Ramos (cell line): Measurements from ENCODE around the gene ARHGEF1.
"Not testable (repeated sequence)": the region's sequence is repeated elsewhere in the genome, so short reads cannot be mapped to it uniquely, and the experiment has no call there.

Experiments used
- in situ Hi-C: fragments of 300-500 bp; cut with MboI; formaldehyde crosslinking; loops from one replicate; pipeline ENCODE4 v1.14.3; 2022; ENCODE audit warnings: low sequenced_read_pairs; ENCODE audit not compliant: unreplicated experiment

Gene ARHGEF1

DNA sequence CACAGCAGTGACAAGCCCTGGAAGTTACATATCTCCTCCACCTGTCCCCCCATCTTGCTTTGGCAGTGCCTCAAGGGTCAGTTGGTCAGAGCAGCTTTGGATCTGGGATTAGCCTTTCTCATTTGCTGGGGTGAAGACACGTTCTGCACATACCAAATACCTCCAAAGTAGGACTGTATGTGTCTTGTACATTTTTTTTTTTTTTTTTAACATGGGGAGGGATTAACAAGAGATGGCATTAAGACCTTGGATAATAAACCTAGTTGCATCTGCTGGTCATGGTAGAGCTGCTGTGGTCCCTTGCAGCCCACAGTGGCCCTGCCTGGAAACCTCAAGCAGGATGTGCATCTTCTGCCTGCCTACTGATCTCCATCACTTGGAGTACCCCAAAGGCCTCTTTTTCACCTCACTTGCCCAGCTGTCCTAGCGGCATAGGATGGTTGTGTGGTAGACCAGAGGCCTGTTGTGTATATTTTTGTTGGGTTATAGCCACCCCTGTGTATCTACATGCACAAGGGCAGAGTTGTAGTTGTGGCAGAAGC, 20.5 kb upstream of the ARHGEF1 start:
- in situ Hi-C loops, result no loop called here

DNA sequence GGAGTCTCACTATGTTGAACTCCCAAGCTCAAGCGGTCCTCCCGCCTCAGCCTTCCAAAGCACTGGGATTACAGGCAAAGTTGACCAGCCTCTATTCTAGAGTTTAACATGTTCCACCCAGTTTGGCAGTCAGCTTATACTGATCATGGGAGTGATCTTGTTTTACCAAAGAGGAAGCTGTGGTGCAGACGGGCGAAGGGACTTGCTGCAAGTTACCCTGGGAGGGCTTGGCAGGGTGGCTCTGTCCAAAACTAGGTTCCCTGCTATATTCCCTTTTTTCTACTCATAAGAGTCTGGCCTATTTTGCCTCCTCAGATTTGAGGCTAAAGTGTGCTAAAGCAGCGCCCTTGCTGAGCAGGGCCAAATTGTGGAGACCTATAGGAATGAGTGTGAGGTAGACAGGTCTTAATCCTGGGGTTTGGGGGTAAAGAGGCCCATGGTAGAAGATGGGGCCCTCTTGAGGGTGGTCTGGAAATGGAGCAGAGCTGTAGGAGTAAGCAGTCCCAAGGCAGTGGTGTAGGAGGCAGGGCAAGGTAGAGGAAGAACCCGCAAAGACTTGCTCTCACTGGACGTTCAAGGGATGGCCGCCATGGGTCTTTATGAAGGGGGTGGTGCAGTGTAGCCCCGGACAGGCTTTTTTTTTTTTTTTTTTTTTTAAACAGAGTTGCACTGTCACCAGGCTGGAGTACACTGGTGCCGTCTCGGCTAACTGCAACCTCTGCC, 19.6 kb upstream of the ARHGEF1 start:
- in situ Hi-C loops, result no loop called here

DNA sequence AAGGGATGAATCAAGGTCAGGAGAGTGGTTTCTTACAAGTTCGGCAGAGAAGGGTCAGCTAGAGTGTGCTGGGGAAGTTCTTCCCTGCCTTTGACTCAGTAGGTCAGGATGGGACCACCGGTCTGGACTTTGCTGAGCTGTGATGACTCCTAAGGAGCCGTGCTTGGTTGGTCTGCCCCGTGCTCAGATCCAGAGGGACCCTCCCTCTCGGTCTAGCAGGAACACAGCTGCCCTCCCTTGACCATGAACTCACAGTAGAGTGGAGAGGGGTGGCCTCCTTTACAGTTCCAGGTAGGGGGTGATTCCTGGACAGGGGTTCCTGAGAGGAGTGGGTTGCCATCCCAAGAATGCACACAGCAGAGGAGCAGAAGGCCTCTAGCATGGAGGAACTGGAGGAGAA, 18.6 kb upstream of the ARHGEF1 start:
- in situ Hi-C loops, result no loop called here

DNA sequence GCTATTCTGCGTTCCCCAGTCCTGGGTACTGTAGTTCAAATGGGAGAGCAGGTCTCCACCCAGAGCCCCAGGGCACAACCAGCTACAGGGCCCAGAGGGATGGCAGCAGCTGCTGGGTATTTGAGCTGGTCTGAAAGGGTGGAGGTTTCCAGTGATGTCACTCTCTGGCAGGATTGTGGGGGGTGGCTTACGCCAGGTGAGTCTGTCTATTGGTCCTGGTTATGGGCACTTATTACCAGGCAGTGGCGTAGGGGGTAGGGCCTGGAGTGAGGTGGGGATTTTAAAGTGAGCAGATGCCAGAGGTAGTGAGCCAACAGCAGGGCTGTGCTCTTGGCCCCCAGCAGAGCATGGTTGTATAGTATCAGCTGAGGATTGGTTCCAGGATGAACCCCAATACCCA, 16.7 kb upstream of the ARHGEF1 start:
- in situ Hi-C loops, result no loop called here

DNA sequence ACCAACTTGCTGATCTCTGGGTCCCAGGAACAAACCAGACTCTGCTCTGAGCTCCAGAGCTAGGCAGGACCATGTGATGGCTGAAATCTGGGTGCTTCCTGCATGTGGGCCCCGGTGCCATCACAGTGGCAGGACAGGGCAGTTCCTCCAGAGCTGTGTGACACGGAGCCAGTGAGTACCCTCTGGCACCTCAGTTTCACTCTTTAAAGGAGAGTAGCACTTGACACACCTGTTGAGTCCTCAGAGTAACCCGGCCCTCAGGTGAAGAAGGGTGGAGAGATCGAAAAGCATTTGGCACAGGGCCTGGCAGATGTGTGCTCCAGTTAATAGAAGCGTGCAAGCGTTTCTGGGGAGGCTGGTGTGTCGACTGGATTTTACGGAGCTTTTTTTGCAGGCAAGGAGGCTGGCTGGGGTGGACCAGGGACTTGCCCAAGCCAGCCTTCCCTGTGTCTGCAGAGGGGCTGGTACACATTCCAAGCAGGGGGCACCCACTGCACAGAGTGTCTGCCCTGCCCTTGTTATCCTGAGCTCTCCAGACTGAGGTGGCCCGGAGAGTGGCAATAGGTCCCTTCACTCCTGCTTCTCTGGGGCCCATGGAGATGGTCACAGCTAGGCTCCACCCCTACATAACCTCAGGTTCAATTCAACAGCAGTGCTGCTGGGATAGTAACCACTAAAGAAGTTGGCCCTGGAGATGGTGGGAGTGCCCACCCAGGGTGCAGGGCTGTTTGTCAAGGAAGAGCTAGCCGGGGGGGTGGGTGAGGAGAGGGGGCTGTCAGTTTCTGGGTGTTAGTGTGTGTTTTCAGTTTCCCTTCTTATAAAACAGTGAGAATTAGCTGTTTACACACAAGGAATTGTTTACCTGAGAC, 14.6 kb upstream of the ARHGEF1 start:
- in situ Hi-C loops, result no loop called here

DNA sequence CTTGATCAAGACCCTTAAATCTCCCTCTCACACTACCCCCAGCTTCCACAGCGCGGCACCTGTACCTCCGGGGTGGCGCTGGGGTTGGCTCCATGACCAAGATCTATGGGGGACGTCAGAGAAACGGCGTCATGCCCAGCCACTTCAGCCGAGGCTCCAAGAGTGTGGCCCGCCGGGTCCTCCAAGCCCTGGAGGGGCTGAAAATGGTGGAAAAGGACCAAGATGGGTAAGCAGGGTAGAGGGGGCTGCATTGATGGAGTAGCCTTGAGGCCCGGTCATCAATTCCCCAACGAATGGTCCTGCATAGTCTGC, 14.0 kb upstream of the ARHGEF1 start:
- in situ Hi-C loops, result no loop called here

DNA sequence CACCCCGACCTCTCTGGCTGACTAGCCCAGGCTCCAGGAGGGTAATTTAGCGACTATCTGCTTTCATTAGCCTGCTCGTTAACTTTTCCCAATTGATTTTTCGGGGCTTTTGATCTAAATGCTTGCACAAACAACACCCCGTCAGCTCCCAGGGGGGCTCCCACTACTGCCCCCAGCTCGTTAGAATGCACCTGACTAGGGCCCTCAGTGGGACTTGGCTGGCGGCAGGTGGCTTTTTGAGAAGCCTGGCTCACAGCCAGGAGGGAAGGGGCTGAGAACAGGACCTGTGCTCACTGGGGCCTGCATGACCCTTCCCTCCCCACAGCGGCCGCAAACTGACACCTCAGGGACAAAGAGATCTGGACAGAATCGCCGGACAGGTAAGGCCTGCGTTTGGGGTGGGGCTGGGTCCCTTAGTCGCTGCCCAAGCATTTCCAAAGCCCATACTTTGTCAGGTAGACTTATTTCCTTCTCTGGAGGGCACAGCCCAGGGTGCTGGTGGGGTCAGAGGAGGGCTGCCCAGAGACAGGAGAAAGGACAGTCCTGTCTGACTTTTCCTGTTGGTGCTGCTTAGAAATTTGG, 13.5 kb upstream of the ARHGEF1 start:
- in situ Hi-C loops, result no loop called here

DNA sequence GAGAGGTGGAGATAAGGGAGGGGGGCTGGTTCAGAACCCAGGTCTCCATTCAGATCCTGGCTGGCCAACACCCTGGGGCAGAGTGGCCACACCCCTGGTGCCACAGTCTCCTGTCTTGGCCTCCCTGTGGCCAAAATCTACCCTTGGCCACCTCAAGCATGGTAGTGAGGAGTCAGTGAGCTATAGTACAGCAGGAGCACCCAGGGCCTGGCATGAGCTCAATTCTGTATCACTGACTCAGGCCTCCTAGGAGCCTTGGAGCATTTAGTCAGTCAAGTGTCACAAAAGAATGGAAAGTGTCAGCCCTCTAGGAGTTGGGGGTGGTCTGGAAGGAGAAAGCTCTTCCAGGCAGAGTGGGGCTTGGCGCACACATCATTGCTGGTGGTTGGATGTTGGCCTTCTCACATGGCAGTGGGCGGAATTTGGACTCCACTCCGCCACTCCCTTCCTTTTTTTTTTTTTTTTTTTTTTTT, 12.5 kb upstream of the ARHGEF1 start:
- in situ Hi-C loops, result loop anchor here (5.0 kb wide), 1 partner anchor 77 kb away; no protein-coding TSS in a partner anchor

DNA sequence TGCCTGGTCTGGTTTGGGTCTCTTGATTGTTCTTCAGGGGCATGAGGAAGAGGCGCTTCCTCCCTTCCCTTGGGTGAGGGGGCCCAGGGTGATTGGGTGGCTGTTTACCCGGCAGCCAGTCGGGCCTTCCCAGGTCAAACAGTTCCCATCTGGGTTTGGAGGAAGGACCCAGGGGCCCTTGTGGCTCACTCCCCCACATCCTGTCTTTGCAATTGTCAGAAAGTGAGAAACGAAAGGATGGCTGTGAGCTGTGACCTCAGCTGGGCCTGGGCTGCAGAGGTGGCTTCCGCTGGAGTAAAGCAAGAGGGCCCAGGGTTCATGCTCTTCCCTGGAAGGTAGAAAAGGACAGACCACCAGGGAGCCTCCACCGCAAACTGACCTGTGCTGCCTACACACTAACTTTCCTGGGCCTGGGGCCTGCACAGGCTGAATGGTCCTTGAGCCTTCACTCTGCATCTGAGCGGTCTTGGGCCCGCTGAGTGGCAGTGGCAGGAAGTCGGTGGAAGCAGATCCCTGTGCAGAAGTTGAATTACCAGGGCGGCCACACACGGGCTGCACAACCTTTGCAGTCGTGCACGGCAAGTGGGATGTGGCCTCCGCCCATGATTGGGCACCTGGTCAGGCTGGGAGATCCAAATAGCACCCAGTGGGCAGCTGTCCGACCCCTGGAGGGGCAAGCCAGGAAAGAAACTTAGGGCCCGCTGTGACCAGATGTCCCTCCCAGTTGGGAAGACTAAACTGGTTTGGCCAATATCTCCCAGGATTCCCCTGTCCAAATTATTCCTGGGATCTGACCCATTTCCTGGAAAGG, 11.2 kb upstream of the ARHGEF1 start:
- in situ Hi-C loops, result loop anchor here (5.0 kb wide), 1 partner anchor 76 kb away; no protein-coding TSS in a partner anchor

DNA sequence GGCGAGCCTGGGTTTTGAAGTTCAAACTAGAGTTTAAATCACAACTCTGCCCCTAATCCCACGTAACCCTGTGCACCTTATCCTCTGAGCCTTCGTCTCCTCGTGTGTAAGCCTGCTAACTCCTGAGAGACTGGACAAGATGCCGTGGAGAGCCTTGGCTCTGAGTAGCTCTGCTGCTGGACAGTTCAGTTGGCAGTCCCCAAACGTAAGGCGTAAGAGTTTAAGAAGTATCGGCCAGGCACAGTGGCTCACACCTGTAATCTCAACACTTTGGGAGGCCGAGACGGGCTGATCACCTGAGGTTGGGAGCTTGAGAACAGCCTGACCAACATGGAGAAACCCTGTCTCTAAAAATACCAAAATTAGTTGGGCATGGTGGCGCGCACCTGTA, 10.6 kb upstream of the ARHGEF1 start:
- in situ Hi-C loops, result loop anchor here (5.0 kb wide), 1 partner anchor 75 kb away; no protein-coding TSS in a partner anchor

DNA sequence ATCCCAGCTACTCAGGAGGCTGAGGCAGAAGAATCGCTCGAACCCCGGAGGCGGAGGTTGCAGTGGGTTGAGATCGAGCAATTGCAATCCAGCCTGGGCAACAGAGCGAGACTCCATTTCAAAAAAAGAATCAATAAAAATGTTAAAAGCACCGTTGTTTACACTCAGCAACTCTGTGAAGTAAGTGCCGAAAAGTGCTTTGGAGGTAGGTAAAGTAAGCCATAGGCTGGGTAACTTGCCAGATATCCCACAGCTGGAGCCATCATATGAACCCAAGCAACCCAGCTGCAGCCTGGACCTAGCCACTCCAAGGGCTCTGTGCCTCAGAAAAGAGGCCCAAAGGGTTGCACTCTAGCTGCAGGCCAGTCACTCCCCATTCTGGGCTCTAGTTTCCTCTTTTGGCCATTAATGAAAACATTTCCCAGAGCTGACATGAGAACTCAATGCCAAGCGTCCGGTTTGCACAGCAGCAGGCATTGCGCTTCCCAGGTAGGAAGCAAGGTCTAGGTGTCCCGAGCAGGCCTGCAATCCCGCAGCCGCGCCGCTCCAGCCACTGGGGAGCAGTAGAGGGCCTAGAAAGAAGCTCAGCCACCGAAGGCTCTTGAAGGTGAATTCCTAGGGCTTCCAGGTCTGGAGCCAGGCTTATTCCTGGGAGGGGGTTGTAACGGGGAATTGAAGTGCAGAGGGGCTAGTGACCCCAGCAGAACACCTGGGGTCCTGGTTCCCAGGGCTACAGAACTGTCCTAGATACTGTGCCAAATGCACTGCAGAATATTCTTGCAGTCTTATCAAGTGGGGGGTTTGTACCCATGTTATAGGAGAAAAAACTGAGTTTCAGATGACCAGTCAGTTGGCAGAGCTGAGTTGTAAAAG, 10.0 kb upstream of the ARHGEF1 start:
- in situ Hi-C loops, result loop anchor here (5.0 kb wide), 1 partner anchor 74 kb away; no protein-coding TSS in a partner anchor

DNA sequence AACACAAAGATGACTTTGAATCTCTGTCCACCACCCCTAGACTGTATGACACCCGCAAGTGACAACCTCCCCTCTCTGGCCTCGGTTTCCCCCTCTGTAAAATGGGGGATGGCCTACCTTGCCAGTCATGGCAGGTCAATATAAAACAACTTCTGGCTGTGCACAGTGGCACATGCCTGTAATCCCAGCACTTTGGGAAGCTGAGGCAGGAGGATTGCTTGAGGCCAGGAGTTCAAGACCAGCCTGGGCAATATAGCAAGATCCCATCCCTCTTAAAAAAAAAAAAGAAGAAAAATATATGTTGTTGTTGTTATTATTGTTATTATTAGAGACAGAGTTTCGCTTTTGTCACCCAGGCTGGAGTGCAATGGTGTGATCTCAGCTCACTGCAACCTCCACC, 7.0 kb upstream of the ARHGEF1 start:
- in situ Hi-C loops, result not testable (repeated sequence)

DNA sequence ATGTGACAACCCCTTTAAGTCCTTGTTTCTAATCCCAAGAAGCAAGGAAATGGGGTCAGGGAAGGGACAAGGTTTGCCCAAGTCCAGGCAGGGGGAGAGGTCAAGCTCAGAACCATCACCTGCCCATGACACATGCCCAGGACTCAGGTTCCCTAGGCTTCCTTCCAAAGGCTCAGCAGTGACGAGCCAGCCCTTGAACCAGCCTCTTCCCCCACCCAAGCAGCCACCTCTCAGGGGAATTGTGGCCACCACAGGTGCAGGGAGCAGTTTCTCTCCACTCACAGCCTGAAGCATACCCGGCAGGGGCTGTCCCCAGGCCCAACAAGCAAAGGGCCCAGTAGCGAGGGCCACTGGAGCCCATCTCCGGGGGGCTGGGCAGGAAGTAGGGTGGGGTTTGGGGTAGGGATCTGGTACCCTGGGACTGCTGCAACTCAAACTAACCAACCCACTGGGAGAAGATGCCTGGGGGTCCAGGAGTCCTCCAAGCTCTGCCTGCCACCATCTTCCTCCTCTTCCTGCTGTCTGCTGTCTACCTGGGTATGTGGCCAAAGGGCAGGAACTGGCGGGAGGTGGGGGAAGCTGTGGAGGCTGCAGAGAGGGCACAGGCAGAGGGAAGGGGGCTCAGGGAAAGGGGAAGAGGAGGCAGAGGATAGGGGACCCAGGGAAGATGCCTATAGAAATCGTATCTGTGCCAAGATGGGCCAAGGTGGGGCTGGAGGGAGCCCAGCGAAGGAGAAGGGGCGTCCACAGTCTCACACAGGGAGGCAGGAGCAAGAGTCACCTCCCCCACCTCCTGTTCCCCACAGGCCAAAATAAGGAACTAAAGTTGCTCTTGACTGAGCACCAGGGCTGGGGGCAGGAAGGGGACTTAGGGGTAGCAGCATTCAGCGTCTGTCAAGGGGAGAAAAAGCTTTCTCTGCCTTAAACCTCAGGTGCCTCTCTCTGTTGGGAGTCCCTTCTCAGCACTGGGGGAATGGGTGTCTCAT, 5.8 kb upstream of the ARHGEF1 start, which contains the start of gene CD79A:
Gene CD79A (plus strand): TSS at position 433 of the 986 bp plus-strand sequence. CDS start 26 bp downstream, at position 459.
- in situ Hi-C loops, result no loop called here

DNA sequence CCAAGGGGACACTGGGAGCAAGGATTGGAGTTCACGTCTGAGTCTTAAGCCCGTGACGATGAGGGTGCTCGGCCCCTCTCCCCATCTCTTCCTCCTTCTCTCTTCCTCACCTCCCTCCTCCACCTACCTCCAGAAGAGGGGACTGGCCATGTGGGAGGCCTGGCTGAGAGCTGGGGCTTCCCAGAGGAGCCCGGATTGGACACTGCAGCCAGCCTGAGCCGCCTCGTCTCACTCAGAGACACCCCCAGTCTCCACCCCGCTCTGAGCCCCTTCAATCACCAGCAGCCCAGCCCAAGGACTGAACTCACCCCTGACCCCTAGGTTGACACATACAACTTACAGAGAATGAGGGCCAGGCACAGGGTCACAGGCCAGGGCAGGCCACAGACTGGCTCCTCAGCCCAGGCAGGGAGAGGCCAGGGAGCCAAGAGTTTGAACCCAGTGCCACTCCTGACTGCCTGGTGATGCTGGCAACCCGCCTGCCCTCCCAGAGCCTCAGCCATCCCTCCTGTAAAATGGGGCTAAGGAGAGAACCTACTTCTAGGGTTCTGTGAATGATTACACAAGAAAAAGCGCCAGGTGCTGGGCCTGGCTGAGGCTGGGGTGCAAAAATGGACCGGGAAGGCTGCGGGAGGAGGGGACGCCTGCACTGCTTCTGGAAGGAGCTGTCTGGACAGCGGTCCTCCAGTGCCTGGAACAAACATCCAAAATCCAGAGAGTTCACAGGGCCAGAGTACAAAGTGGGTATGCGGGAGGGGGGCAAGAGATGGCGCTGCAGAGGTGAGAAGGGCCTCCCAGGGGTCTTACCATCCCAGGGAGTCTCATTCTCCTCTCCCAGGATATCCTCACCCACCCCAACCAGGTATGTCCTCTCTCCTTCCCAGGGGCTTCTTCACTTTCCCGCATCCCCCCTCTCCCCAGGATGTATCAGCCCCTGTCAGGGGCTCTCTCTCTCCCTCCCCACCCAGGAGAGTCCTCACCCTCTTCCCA, 4.8 kb upstream of the ARHGEF1 start:
- in situ Hi-C loops, result no loop called here

DNA sequence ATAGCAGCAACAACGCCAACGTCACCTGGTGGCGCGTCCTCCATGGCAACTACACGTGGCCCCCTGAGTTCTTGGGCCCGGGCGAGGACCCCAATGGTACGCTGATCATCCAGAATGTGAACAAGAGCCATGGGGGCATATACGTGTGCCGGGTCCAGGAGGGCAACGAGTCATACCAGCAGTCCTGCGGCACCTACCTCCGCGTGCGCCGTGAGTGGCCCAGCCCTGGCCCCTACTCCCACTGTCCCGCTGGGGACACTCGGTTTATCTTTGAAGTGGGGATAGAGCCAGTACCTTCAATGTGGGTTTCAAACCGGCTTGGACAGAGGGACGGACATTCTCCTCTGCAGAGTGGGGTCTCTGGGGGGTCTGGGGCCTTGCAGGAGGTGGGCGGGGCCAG, 3.9 kb upstream of the ARHGEF1 start:
- in situ Hi-C loops, result no loop called here

DNA sequence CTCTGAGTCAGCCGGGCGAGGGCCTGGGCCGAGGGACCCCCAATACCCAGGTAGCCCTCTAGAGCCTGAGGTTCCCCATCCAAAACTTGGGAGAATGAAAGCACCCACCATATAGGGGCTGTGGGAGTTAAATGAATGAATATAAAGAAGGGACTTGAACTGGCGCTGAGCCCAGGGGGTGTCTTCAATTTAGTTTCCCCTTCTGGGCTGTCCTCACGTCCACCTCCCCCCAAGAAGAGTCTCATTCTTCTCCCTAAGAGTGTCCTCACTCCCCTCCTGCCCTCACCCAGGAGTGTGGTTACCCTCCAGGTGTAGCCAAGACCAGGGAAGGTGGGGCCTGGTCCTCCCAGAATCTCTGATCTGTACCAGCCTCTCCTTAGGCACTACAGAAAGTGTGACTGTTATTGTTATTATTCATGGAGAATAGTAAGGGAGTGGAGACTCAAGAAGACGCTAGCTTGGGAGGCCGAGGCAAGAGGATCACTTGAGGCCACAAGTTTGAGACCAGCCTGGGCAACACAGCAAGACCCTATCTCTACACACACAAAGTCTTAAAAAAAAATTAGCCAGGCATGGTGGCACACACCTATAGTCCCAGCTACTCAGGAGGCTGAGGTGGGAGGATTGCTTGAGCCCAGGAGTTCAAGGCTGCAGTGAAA, 3.2 kb upstream of the ARHGEF1 start:
- in situ Hi-C loops, result no loop called here
